K562 (cell line): ENCODE data around the gene PLD5.

Source experiments
- POLR2A ChIP-seq: fragments of 450-650 bp; conservative IDR thresholded peaks from 2 replicates; pipeline ENCODE4 v1.6.1; 2016
- PRPF4 ChIP-seq: fragments of 200-400 bp; formaldehyde crosslinking; IDR thresholded peaks from one replicate; pipeline ENCODE4 v1.6.1; 2017; ENCODE audit warnings: low read length, low read depth, mild to moderate bottlenecking; ENCODE audit not compliant: insufficient read depth, poor library complexity, severe bottlenecking
- ZFX ChIP-seq: sonication (generic); formaldehyde crosslinking; IDR thresholded peaks from 2 replicates; pipeline ENCODE4 v1.8.0; 2022; ENCODE audit warnings: mild to moderate bottlenecking, missing genetic modification reagents, moderate library complexity
- TF ChIP-seq, protein P1 (sequence below): sonication (generic); formaldehyde crosslinking; IDR thresholded peaks from 2 replicates; pipeline ENCODE4 v1.8.1; 2022; ENCODE audit warnings: missing genetic modification reagents

DNA sequence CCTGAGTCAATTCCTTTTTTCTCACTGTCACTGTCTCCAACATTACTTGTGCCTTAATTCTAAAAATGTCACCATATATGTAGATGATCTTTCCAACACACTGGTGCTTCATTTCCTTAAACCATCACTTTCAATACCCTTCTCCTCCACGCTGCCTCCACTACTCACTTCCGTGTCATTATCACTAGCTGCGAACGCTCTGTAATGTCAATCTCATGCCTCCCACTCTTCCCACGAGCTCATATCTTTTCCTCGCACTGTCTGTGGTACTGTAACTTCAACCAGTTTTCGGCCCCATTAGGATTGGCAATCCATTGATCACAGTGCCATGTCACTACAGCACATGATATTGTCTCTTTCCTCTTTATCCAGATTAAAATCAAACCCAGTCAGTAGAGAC lies 61.6 kb downstream of the PLD5 start:
- TF ChIP-seq ZFX (CRISPR knock-in tag) (no peak), PRPF4 (no peak), POLR2A (no peak)
- TF ChIP-seq, protein P1, sequence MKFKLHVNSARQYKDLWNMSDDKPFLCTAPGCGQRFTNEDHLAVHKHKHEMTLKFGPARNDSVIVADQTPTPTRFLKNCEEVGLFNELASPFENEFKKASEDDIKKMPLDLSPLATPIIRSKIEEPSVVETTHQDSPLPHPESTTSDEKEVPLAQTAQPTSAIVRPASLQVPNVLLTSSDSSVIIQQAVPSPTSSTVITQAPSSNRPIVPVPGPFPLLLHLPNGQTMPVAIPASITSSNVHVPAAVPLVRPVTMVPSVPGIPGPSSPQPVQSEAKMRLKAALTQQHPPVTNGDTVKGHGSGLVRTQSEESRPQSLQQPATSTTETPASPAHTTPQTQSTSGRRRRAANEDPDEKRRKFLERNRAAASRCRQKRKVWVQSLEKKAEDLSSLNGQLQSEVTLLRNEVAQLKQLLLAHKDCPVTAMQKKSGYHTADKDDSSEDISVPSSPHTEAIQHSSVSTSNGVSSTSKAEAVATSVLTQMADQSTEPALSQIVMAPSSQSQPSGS (CRISPR knock-in tag): no peak
